GM10248 (cell line): ENCODE results near the gene AMPH.

Experiments used
- CTCF ChIA-PET: fragments of 300-600 bp; sonication (Branson Sonifier 250); formaldehyde crosslinking; extraction: SDS; loops from one replicate; lab custom pipeline; 2021; ENCODE audit warnings: antibody characterized with exemption; lab: Yijun Ruan, JAX
- POLR2A ChIA-PET: fragments of 350-650 bp; sonication (Branson Sonifier 250); formaldehyde crosslinking; extraction: SDS; loops from one replicate; lab custom pipeline; 2020; ENCODE audit warnings: antibody characterized with exemption; lab: Yijun Ruan, JAX
- DNase-seq: peaks from one replicate; pipeline ENCODE4 v3.0.0; 2012; ENCODE audit errors: extremely low spot score
- CTCF ChIP-seq: IDR thresholded peaks from 2 replicates; pipeline ENCODE4 v1.5.1; 2012; ENCODE audit warnings: mild to moderate bottlenecking, low read depth; ENCODE audit errors: extremely low read depth, missing control alignments, control extremely low read depth

Gene AMPH

GRCh38 chr7:38658921-38659320 is 27.7 kb upstream of the AMPH start:
- DNase-seq, result no peak
- no peak for TF ChIP-seq CTCF
- POLR2A ChIA-PET, result no interaction called here
- CTCF ChIA-PET, result interaction anchor here (1.2 to 5.1 kb wide), 9 partner anchors 9 to 284 kb away, joined by 3 to 50 read pairs (median 5); no protein-coding TSS in a partner anchor

- CTCF ChIA-PET, result interaction anchor here (1.0 to 5.1 kb wide), 7 partner anchors 9 to 258 kb away, joined by 3 to 42 read pairs (median 3); no protein-coding TSS in a partner anchor
- POLR2A ChIA-PET, result no interaction called here
- DNase-seq, result no peak
- no peak for TF ChIP-seq CTCF
These were observed 25.8 kb upstream of the AMPH start for GRCh38 chr7:38656968-38657367.

GRCh38 chr7:38655833-38656774 is 24.9 kb upstream of the AMPH start:
- ChIA-PET CTCF (interaction anchor here (1.0 to 2.7 kb wide), 6 partner anchors 10 to 257 kb away, joined by 3 to 14 read pairs (median 3); no protein-coding TSS in a partner anchor), POLR2A (no interaction called here)
- DNase-seq, result no peak
- no peak for TF ChIP-seq CTCF

GRCh38 chr7:38637957-38638356 is 6.8 kb upstream of the AMPH start:
- DNase-seq, result no peak
- CTCF ChIA-PET, result interaction anchor here (0.7 to 1.3 kb wide), 3 partner anchors 12 to 422 kb away, joined by 3 read pairs; no protein-coding TSS in a partner anchor
- TF ChIP-seq CTCF, result no peak
- POLR2A ChIA-PET, result no interaction called here

GRCh38 chr7:38632411-38632810 is 1.2 kb upstream of the AMPH start:
- ChIA-PET POLR2A (no interaction called here), CTCF (interaction anchor here (0.7 to 1.4 kb wide), 3 partner anchors 9 to 177 kb away, joined by 3 read pairs; no protein-coding TSS in a partner anchor)
- DNase-seq, result no peak
- TF ChIP-seq CTCF, result no peak

GRCh38 chr7:38629651-38630510 is 1.3 kb downstream of the AMPH start:
- TF ChIP-seq CTCF, result no peak
- no peak for DNase-seq
- ChIA-PET POLR2A (no interaction called here), CTCF (interaction anchor here (1.7 kb wide), 1 partner anchor 19 kb away, joined by 3 read pairs; no protein-coding TSS in a partner anchor)
